ENCODE results near the gene GNG7.

The GNG7 gene

DNA sequence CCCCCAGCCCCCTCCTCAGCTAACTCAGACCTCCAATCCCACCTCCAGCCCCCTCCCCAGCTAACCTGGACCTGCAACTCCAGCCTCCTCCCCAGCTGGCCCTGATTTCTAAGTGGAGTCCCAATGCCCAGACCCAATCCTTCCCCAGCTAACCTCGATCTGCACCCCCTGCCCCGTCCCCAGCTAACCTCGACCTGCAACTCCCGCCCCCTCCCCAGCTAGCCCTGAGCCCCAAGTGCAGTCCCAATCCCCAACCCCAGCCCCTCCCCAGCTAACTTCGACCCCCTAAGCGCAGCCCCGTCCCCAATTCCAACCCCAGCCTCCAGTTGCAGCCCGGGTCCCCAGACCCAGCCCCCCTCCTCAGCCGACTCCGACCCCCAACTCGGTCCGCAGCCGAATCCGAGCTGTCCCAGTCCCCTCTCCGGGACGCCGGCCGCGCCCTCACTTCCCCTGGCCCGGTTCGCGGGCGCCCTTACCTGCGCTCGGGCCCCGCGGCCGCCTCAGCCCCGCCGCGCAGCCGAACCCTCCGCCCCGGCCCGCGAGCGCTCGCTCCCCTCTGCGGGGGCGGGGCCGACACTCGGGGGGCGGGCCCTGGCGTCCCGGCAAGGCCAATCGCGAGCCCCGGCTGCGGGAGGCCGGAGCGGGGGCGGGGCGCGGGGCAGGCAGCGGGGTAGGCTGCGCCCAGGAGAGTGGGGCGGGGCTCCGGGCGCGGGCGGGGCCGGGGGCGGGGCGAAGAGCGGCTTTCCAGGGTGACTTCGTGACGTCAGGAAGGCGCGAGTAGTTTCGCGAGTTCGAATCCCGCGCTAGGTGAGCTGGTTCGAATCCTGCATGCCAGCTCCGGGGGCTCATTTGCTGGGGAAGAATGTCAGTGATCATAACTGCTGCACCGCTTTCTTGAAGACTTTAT lies at the start of gene GNG7:
Gene GNG7, minus strand, starts transcription at position 525 of the 907 bp plus-strand sequence. CDS start 182,006 bp downstream, outside the sequence.
- DNase-seq = peak; percentile 92

DNA sequence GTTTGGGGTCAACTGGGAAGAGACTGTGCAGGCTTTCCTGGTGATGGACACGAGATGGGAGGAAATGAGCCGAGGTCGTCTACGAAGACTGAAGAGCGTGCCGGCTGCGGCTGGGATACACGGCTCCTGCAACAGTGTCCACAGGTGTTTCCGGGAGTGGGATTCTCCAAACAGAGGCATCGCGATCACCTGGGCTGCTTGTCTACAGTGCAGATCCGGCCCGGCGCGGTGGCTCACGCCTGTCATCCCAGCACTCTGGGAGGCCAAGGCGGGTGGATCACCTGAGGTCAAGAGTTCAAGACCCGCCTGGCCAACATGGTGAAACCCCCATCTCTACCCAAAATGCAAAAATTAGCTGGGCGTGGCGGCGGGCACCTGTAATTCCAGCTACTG lies 48.9 kb upstream of the GNG7 start:
- DNase-seq = no peak

DNA sequence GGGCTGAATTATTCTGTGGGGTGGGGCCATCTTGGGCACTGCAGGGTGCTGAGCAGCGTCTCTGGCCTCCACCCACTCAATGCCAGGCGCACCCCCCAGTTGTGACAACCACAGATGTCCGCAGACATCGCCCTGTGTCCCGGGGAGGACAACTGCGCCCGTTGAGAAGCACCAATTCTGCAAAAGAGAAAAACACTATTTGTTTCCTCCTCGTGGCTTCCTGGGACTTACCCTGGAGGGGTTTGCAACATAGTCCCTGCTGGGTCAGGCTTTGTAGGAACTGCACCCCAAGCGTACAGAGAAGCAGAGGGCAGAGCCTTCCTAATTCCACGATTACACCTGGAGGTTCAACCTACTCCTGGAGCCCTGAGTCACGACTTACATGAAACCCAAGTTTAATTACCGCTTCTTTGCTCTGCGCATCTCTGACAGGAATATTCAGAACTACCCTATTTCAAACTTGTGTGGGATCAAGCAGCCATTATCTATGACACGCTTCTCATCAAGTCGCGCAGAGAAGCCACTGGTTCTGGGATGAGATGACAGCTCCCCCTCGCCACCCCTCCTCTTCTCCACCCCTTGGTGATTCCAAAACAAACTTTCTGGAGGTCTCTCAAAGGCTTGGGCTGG lies 48.4 kb upstream of the GNG7 start:
- DNase-seq = no peak

- no peak for DNase-seq
Measured at GRCh38 chr19:2747349-2747748, 44.9 kb upstream of the GNG7 start.

- no peak for DNase-seq
Measured at GRCh38 chr19:2744113-2744512, 41.6 kb upstream of the GNG7 start.

DNA sequence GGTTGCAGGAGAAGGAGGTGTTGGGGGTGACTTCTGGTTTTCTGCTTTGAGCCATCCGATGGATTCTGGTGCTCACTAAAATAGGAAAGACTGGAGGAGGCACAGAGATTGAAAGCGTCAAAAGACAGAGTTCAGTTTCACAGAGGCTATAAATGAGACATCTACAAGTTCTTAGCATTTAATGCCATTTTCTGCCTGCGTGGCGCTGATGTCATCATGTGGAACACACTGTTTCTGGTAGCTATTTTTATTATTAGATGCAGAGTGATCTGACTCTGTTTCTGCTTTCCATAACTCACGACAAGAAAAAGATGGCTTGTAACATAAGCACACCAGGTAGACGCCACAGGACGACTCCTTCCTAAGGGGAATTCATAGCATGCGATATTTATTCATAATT lies 40.6 kb upstream of the GNG7 start:
- no peak for DNase-seq

GRCh38 chr19:2740314-2740656 lies 37.8 kb upstream of the GNG7 start:
- DNase-seq = no peak

DNA sequence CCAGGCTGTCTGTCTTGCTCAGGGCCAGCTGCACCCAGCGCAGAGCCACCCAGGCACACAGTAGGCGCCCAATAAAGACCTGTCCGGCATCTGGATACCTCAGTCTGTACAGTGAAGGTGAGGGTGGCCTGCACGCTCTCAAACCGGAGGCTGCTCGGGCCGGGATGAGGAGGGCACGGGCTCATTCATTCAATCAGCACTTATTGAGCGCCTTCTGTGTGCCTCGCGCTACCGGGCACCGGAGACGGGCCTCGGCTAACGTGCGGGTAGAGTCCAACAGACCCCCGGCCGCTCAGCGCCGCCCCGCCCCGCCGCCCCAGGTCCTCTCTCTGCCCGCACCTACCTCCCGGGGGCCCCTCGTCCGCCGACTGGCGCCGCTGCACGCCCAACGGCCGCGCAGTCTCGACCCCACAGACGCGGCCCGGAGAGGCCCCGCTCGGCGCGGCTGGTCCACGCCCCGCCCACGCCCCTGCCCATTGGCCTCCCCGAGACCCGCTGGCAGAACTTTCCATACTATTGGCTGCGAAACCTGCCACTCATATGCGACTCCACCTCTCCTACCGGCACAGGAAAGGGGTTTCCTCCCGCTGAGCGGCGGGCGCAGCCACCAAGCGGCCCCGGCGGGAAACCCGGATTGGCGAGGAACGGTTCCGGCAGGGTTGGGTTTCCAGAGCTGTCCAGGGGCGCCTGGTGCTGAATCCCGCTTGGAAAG lies 37.3 kb upstream of the GNG7 start, which contains the start of gene SLC39A3:
Gene SLC39A3, minus strand, starts transcription at position 416 of the 712 bp plus-strand sequence. CDS start 2,760 bp downstream, outside the sequence.
- peak; percentile 100 for DNase-seq

DNA sequence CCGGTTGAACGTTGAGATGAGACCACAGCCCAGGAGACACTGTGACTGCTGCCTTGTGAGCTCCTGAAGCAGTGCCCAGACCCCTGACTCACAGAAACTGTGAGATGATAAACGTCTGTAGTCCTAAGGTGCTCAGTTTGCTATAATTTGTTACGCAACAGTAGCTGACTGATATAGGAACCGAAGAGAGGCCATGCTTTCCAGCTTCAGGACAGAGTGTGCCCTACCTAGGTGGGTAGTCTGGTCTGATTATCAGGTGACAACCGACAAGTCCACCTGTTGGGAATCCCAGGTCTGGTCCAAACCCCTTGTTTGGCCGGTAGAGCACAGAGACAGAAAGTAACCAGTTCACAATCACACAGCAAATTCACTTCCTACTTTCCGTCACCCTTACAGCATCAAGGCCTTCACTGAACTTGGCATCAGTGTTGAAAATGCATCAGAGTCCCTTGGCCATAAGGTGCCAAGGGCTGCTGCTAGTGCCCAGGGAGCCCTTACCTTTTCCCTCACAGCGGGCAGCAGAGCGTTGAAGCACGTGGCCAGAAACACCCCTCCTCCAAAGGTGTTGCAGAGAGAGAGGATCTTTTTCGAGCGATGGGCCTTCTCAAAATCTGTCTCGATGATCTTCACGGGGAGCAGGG lies 34.2 kb upstream of the GNG7 start:
- no peak for DNase-seq

- DNase-seq = no peak
Measured at GRCh38 chr19:2735374-2735773, 32.9 kb upstream of the GNG7 start.

DNA sequence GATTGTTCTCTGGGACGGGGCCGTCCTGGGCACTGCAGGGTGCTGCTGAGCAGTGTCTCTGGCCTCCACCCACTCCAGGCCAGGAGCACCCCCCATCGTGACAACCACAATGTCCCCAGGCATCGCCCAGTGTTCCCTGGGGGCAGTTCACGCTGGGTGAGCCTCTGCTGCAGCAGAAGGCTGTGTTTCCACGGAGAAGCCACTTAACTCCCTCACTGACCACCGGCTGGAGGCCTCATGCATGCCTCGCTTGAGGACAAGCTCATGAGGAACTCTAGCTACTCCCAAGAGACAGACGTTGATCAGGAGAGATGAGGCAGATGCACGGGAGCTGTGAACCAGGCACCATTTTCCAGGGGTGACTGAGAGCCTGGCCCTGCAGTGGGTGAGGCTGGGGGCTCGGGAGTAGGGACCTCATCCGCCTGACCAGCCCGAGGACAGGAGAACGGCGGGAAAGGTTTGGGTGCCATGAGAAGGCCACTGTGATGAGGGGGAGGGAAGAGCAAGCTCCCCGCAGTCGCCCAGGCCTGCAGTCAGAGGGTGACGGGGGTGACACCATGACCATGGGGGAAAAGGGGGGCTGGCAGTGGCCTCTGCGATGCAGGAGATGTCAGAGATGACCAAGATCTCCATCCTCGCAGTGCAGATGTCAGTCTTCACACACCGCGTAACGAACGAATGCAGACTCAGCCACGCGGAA lies 32.2 kb upstream of the GNG7 start:
- DNase-seq = no peak

- DNase-seq = no peak
Measured at GRCh38 chr19:2733930-2734588, 31.6 kb upstream of the GNG7 start.

DNA sequence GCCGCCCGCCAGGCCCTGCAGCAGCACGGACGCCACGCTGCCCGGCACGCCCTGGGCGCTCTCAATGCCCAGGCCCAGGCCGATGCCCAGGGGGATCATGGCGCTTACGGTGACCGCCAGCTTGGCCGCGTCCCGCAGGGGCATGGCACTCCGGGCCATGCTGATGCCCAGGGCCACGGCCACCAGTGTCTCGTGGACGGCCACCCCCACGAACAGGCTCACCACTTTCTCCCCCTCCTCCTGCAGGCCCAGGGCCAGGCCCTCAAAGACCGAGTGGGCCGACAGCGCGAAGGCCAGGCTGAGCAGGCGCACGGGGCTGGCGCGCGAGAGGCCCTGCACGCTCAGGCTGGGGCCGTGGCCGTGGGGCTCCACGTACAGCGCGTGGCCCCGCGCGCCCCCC lies 30.4 kb upstream of the GNG7 start:
- no peak for DNase-seq

GRCh38 chr19:2732157-2732725 lies 29.7 kb upstream of the GNG7 start:
- no peak for DNase-seq

DNA sequence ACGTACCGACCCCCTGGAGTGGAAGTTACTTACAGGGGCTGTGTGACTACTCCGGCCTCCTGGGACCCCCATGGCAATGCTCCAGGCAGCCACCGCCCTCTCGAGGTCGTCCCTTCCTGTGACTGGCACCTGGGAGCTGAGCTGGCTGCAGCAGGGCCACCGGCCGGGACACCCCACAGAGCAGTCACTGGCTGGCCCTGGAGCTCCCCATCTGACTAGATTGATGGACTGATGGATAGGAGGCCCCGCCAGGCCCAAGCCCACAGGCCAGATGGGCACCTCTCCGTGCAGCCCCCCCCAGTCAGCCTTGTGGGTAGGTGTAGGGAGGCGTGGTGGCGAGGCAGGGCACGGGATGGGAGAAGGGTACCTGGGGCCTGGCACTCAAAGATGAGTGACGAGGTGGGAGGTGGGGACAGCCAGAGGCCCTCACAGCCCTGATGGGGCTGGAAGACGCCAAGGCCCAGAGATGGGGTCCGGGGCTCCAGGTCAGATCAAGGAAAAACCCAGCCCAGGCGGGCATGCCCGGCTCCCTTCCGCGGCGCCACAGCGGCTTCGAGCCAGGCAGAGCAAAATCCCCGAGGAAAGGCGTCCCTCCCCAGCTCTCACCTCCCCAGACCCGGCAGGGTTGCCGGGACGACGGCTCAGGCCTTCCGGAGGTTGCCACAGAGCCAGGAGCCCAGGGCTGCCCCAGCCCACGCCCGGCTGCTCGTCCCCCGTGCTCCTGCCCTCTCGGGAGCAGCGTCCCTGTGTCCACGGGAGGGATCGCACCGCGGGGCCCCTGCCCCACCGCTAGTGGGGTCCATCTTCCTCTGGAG lies 28.9 kb upstream of the GNG7 start:
- DNase-seq = no peak

- DNase-seq = no peak
Measured at GRCh38 chr19:2729943-2730818, 27.7 kb upstream of the GNG7 start.

DNA sequence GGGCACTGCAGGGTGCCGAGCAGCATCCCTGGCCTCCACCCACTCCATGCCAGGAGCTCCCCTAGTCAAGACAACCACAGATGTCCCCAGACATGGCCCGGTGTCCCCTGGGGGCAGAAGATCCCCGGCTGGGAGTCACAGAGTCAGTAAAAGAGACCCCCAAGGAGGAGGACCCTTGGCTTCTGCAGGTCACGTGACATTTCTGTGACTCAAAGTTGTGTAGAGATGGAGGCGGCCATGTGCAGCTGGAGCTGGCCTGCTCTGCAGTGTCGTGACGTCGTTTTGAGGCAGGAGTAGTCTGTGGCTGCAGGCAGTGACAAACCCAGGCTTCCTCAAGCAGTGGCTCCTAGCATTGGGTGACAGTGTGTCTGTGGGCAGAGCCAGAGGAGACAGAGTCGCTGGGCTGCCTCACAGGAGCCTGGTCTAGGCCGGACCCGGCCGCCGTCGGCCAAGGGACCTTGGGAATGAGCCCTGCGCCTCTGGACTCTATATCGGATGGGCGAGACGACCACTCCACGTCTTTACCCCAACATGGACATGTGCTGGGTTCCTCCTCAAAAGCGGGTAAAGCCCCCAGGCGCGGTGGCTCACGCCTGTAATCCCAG lies 26.4 kb upstream of the GNG7 start:
- DNase-seq = no peak

DNA sequence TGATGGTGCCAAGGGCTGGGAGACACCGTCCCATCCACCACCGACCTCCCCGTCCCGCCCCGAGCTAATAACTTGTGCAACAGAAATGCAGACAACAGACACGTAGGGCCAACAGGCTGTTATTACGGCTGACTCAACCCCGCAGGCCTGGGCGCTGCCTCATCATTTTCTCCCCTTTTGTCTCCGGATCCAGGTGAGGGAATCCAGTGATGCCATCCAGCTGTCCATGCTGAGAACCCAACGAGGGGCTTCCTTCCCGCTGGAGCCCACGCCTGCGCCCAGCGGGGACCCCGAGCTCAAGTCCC lies 25.1 kb upstream of the GNG7 start:
- DNase-seq = no peak

- no peak for DNase-seq
Measured at GRCh38 chr19:2726904-2727639, 24.6 kb upstream of the GNG7 start.
